Activated naive CD8-positive, alpha-beta T cell treated with anti-CD3 and anti-CD28 coated beads, Interleukin-2, amount 50 U/mL, for 24 hours (primary cell): ENCODE results near the gene SMU1.

Source experiments
- ATAC-seq: fragments of 150-1000 bp; cut with Tn5 transposase; one replicate; pipeline ENCODE4 v1.10.0; 2021
- DNase-seq: peaks from one replicate; pipeline ENCODE4 v3.0.0; 2021
- H3K27ac Mint-ChIP-seq: one replicate; pipeline ENCODE4 v1.8.0; 2021; ENCODE audit warnings: mild to moderate bottlenecking, mixed read lengths
- H3K27me3 Mint-ChIP-seq: one replicate; pipeline ENCODE4 v1.8.0; 2021; ENCODE audit warnings: mixed read lengths
- H3K36me3 Mint-ChIP-seq: one replicate; pipeline ENCODE4 v1.8.0; 2021; ENCODE audit warnings: low read depth, mixed read lengths
- H3K4me1 Mint-ChIP-seq: one replicate; pipeline ENCODE4 v1.8.0; 2021; ENCODE audit warnings: mixed read lengths
- H3K4me3 Mint-ChIP-seq: one replicate; pipeline ENCODE4 v1.8.0; 2021; ENCODE audit warnings: mild to moderate bottlenecking, moderate library complexity, mixed read lengths
- H3K9me3 Mint-ChIP-seq: one replicate; pipeline ENCODE4 v1.8.0; 2021; ENCODE audit warnings: mixed read lengths

Gene SMU1

GRCh38 chr9:33109850-33110595, 33.5 kb upstream of the SMU1 start:
- H3K27me3 Mint-ChIP-seq, result no peaks in the 10 kb centered on the region

DNA sequence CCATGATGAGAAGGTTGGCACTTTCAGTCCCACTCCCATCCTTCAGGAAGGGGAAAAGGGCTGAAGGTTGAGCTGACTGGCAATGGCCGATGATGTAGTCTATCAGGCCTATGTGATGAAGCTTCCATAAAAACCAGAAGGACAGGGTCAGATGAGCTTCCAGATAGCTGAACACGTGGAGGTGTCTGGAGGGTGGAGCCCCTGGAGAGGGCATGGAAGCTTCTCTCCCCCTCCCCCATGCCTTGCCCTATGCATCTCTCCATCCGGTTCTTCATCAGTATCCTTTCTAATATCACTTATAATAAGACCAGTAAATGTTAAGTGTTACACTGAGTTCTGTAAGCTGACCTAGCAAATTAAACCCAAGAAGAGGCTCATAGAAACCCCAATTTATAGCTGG, 32.6 kb upstream of the SMU1 start:
- no peak overlapping the region for H3K27ac Mint-ChIP-seq
- no peak for ATAC-seq
- H3K9me3 Mint-ChIP-seq, result no peaks in the 10 kb centered on the region
- no peak overlapping the region for H3K4me3 Mint-ChIP-seq
- H3K4me1 Mint-ChIP-seq, result peaks cover 18% of the 10 kb centered on the region
- H3K27me3 Mint-ChIP-seq, result no peaks in the 10 kb centered on the region
- peaks cover 16% of the 10 kb centered on the region for H3K36me3 Mint-ChIP-seq
- DNase-seq, result no peak

More at GRCh38 chr9:33109850-33110595, 33.5 kb upstream of the SMU1 start:
- peak overlapping the region; percentile 30 for H3K27ac Mint-ChIP-seq
- no peak for DNase-seq
- no peaks in the 10 kb centered on the region for H3K9me3 Mint-ChIP-seq
- H3K4me1 Mint-ChIP-seq, result peaks cover 18% of the 10 kb centered on the region
- H3K36me3 Mint-ChIP-seq, result peaks cover 19% of the 10 kb centered on the region
- peak; percentile 51 for ATAC-seq
- H3K4me3 Mint-ChIP-seq, result no peak overlapping the region

DNA sequence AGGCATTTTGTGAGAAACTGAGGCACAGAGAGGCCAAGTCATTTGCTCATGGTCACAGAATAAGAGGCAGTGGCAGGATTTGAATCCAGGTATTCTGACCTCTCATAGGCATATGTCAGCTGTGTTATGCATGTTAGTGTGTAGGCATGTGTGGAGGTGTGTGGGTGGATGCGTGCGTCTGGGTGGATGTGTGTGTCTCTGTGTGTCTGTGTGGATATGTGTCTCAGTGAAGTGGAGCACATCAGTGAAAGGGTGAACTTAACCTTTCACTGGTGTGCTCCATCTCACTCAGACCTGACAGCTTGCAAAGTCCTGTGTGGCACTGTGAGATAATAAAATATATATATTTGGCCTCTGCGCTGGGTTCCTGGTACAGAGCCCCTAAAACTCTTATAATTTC, 32.0 kb upstream of the SMU1 start:
- no peaks in the 10 kb centered on the region for H3K27me3 Mint-ChIP-seq
- H3K36me3 Mint-ChIP-seq, result peaks cover 11% of the 10 kb centered on the region
- H3K4me3 Mint-ChIP-seq, result no peak overlapping the region
- no peak for DNase-seq
- H3K9me3 Mint-ChIP-seq, result no peaks in the 10 kb centered on the region
- no peak overlapping the region for H3K27ac Mint-ChIP-seq
- peaks cover 17% of the 10 kb centered on the region for H3K4me1 Mint-ChIP-seq
- ATAC-seq, result no peak

DNA sequence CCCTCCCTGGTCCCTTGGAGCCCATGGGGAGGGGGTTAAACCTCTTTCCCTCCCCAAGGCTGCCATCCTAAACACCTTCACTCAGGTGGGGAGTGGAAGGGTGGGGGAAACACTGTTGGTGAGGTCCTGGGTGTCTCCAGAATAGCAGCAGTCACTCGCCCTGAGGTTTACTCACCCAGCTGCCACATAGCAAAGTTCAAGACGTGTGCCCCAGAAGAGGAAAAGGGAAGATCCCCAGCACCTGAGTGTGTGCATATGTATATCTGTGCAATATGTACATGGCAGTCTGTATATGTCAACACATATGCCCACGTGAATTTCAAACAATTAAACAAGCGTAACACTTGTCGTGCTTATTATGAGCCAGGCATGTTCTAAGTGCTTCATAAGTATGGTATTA, 31.3 kb upstream of the SMU1 start:
- Mint-ChIP-seq H3K4me1 (peaks cover 17% of the 10 kb centered on the region), H3K27me3 (no peaks in the 10 kb centered on the region), H3K36me3 (peaks cover 7% of the 10 kb centered on the region), H3K27ac (no peak overlapping the region), H3K9me3 (no peaks in the 10 kb centered on the region), H3K4me3 (no peak overlapping the region)
- DNase-seq (no peak), ATAC-seq (no peak)

DNA sequence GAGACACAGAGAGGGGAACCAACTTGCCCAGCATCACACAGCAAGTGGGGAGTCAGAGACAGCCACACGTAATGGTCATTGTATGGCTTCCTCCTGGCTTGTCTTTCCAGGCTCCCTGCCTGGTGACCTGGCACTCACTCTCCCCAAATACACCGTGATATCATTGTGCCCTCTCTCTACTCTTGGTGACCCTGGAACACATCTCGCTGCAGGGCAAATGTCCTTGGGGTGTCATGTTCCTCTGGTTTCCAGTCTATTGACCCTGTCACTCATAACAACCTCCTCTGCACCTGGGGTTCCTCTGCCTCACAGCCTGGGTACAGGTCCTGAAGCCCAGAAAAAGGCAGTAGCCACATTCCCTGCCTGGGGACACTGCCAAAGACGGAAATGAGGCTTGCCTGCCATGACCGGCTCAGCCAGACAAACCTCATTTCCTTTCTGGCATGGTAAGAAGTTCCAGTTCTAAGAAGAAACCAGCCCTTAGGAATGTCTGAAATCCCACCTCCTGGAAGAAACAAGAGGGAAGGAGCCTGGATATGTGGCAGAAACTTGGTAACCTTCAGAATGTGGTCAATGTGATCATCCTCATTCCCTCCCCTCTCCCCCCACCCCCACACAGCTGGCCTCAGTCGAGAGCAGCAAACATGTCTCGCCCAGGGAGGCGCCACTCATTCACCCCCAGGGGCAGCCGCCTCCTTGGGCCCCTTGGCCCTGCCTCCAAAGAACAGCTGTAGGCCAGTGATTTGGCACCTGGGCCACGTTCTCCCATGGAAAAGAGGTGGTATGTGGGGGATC, 30.6 kb upstream of the SMU1 start:
- Mint-ChIP-seq H3K27ac (no peak overlapping the region), H3K36me3 (peaks cover 3% of the 10 kb centered on the region), H3K4me3 (no peak overlapping the region), H3K27me3 (no peaks in the 10 kb centered on the region), H3K4me1 (peaks cover 17% of the 10 kb centered on the region), H3K9me3 (no peaks in the 10 kb centered on the region)
- peak; percentile 25 for ATAC-seq
- no peak for DNase-seq

GRCh38 chr9:33106372-33106771, 29.9 kb upstream of the SMU1 start:
- H3K4me1 Mint-ChIP-seq, result peaks cover 17% of the 10 kb centered on the region
- no peaks in the 10 kb centered on the region for H3K27me3 Mint-ChIP-seq
- H3K9me3 Mint-ChIP-seq, result no peaks in the 10 kb centered on the region
- H3K27ac Mint-ChIP-seq, result no peak overlapping the region
- no peak for ATAC-seq
- DNase-seq, result no peak
- H3K4me3 Mint-ChIP-seq, result no peak overlapping the region
- no peaks in the 10 kb centered on the region for H3K36me3 Mint-ChIP-seq

DNA sequence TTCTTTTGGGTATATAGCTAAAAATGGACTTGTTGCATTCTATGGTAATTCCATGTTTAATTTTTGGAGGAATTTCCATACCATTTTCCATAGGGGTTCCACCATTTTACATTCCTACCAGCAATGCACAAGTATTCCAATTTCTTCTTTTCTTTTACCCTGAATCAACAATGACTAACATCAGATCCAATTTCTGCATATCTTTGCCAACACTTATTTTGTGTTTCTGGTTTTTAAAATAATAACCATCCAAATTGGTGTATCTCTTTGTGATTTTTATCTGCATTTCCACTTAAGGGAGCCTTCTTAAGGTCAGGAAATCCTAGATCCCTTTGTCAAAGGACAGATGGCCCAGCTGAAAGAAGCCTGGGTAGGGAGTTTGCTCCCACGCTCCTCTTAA, 29.5 kb upstream of the SMU1 start:
- H3K27me3 Mint-ChIP-seq, result no peaks in the 10 kb centered on the region
- no peak overlapping the region for H3K27ac Mint-ChIP-seq
- H3K36me3 Mint-ChIP-seq, result no peaks in the 10 kb centered on the region

GRCh38 chr9:33105504-33105903, 29.0 kb upstream of the SMU1 start:
- Mint-ChIP-seq H3K9me3 (no peaks in the 10 kb centered on the region), H3K27ac (peak overlapping the region; percentile 5), H3K4me3 (no peak overlapping the region), H3K36me3 (no peaks in the 10 kb centered on the region), H3K4me1 (peaks cover 14% of the 10 kb centered on the region), H3K27me3 (no peaks in the 10 kb centered on the region)
- ATAC-seq, result no peak
- no peak for DNase-seq

More for the DNA sequence above, 29.5 kb upstream of the SMU1 start:
- DNase-seq (no peak), ATAC-seq (no peak)
- no peak overlapping the region for H3K4me3 Mint-ChIP-seq
- H3K9me3 Mint-ChIP-seq, result no peaks in the 10 kb centered on the region
- H3K4me1 Mint-ChIP-seq, result peaks cover 17% of the 10 kb centered on the region

- no peaks in the 10 kb centered on the region for H3K27me3 Mint-ChIP-seq
- ATAC-seq, result no peak
- H3K4me3 Mint-ChIP-seq, result no peak overlapping the region
- H3K27ac Mint-ChIP-seq, result no peak overlapping the region
- H3K9me3 Mint-ChIP-seq, result no peaks in the 10 kb centered on the region
- H3K4me1 Mint-ChIP-seq, result peaks cover 8% of the 10 kb centered on the region
- DNase-seq, result no peak
- no peaks in the 10 kb centered on the region for H3K36me3 Mint-ChIP-seq
These were observed 27.9 kb upstream of the SMU1 start for GRCh38 chr9:33104401-33104800.

- Mint-ChIP-seq H3K27ac (no peak overlapping the region), H3K4me1 (peaks cover 8% of the 10 kb centered on the region), H3K27me3 (no peaks in the 10 kb centered on the region), H3K9me3 (no peaks in the 10 kb centered on the region), H3K36me3 (no peaks in the 10 kb centered on the region), H3K4me3 (no peak overlapping the region)
- ATAC-seq (no peak), DNase-seq (no peak)
These were observed 27.2 kb upstream of the SMU1 start for GRCh38 chr9:33103501-33104281.

DNA sequence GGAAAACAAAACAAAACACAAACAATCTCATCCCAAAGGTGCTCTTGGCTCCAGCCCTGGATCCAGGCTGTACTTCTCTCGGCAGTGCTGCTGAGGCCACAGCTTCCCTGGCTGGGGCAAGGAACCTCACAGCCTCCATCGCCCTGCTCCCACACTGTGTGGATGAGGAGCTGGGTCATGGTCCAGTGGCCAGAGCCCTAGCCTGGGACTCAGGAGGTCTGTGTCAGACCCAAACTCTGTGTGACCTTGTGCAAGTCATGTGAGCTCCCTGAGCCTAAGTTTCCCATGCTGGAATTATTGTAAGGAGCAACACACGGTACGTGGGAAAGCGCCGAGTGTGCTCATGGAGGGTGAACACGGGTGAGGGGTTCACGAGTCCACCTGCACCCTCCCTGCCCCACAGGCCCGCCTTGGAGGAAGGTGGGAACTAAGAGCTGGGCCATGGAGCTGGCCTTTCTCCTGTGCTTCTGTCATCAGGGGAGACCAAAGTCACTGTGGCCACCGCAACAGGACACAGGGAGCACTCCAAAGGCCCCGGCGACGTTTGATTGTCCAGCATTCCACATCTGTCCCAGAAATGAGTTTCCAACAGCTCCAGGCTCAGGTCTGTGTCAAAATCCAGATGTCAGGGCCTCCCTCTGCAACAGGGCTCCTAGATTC, 26.2 kb upstream of the SMU1 start:
- Mint-ChIP-seq H3K27ac (no peak overlapping the region), H3K9me3 (no peaks in the 10 kb centered on the region), H3K4me1 (peaks cover 6% of the 10 kb centered on the region), H3K27me3 (no peaks in the 10 kb centered on the region), H3K36me3 (no peaks in the 10 kb centered on the region), H3K4me3 (no peak overlapping the region)
- ATAC-seq (no peak), DNase-seq (no peak)

GRCh38 chr9:33101104-33101951, 24.9 kb upstream of the SMU1 start:
- ATAC-seq, result no peak
- H3K4me3 Mint-ChIP-seq, result no peak overlapping the region

GRCh38 chr9:33099754-33100153, 23.3 kb upstream of the SMU1 start:
- peaks cover 2% of the 10 kb centered on the region for H3K4me1 Mint-ChIP-seq
- no peak overlapping the region for H3K27ac Mint-ChIP-seq
- H3K36me3 Mint-ChIP-seq, result no peaks in the 10 kb centered on the region
- no peaks in the 10 kb centered on the region for H3K9me3 Mint-ChIP-seq
- no peaks in the 10 kb centered on the region for H3K27me3 Mint-ChIP-seq
- H3K4me3 Mint-ChIP-seq, result no peak overlapping the region
- ATAC-seq, result no peak
- DNase-seq, result no peak

More at GRCh38 chr9:33101104-33101951, 24.9 kb upstream of the SMU1 start:
- H3K27me3 Mint-ChIP-seq, result no peaks in the 10 kb centered on the region
- H3K27ac Mint-ChIP-seq, result no peak overlapping the region
- no peak for DNase-seq
- no peaks in the 10 kb centered on the region for H3K36me3 Mint-ChIP-seq
- no peaks in the 10 kb centered on the region for H3K9me3 Mint-ChIP-seq
- peaks cover 2% of the 10 kb centered on the region for H3K4me1 Mint-ChIP-seq
